IMR-90 (cell line): ENCODE results near the gene UNC93B1. TPM values are rescaled to one million over a fixed set of nuclear protein-coding genes. Genes with fewer than 3 reads are reported as not detected.
A peak's percentile ranks its signal among the peaks of the same experiment; 100 is the strongest.

ENCODE experiments used
- ATAC-seq: fragments of 200-7000 bp; cut with Tn5 transposase; 2 replicates; pipeline ENCODE4 v1.9.1; 2020; ENCODE audit warnings: low read depth, mild to moderate bottlenecking, moderate library complexity
- BruUV-seq: library from RNA; stranded (reverse); fragments of 400-500 nt; replicated peaks from 2 replicates; lab custom pipeline; 2021; lab: Mats Ljungman, UMichigan
- CTCF ChIA-PET: fragments of 300-600 bp; formaldehyde crosslinking; extraction: SDS; loops from one replicate; lab custom pipeline; 2021; ENCODE audit warnings: antibody characterized with exemption; lab: Yijun Ruan, JAX
- POLR2A ChIA-PET: fragments of 300-600 bp; sonication (Branson Sonifier 250); formaldehyde crosslinking; loops from one replicate; lab custom pipeline; 2022; ENCODE audit warnings: antibody characterized with exemption; ENCODE audit not compliant: unreplicated experiment; lab: Charles Lee
- DNase-seq: peaks from one replicate; pipeline ENCODE4 v3.0.0; 2013
- H2AFZ ChIP-seq: replicated peaks from 2 replicates; pipeline ENCODE3; 2013; ENCODE audit warnings: low read length, mild to moderate bottlenecking; ENCODE audit not compliant: poor library complexity
- H2AK5ac ChIP-seq: 2 replicates; pipeline ENCODE4 v1.6.1; 2013; ENCODE audit warnings: low read depth, low read length, inconsistent platforms
- H2AK9ac ChIP-seq: replicated peaks from 2 replicates; pipeline ENCODE3; 2013; ENCODE audit warnings: mild to moderate bottlenecking, low read depth, low read length, moderate library complexity; ENCODE audit not compliant: poor library complexity
- H2BK120ac ChIP-seq: 2 replicates; pipeline ENCODE4 v1.6.1; 2013; ENCODE audit warnings: low read depth, low read length, inconsistent platforms
- H2BK15ac ChIP-seq: 3 replicates; pipeline ENCODE4 v1.6.1; 2013; ENCODE audit warnings: low read depth, low read length, inconsistent platforms
- H2BK20ac ChIP-seq: 2 replicates; pipeline ENCODE4 v1.6.1; 2013; ENCODE audit warnings: low read depth, mild to moderate bottlenecking, inconsistent platforms, low read length, moderate library complexity
- H2BK5ac ChIP-seq: 2 replicates; pipeline ENCODE4 v1.6.1; 2013; ENCODE audit warnings: mild to moderate bottlenecking, low read depth, low read length, inconsistent platforms; ENCODE audit not compliant: poor library complexity, severe bottlenecking
- H3K14ac ChIP-seq: replicated peaks from 2 replicates; pipeline ENCODE4 v1.6.1; 2013; ENCODE audit warnings: low read depth, low read length, inconsistent platforms
- H3K18ac ChIP-seq: 2 replicates; pipeline ENCODE4 v1.6.1; 2013; ENCODE audit warnings: low read depth, low read length, control low read depth
- H3K23ac ChIP-seq: 2 replicates; pipeline ENCODE4 v1.6.1; 2013; ENCODE audit warnings: low read depth, low read length, inconsistent platforms
- H3K27ac ChIP-seq: 2 replicates; pipeline ENCODE4 v1.5.1; 2013; ENCODE audit warnings: mild to moderate bottlenecking, control low read depth, low read length; ENCODE audit not compliant: insufficient read depth
- H3K27me3 ChIP-seq: 2 replicates; pipeline ENCODE4 v1.6.1; 2013; ENCODE audit warnings: low read length; ENCODE audit not compliant: control insufficient read depth, insufficient read depth
- H3K36me3 ChIP-seq: 2 replicates; pipeline ENCODE4 v1.6.1; 2013; ENCODE audit warnings: low read length, mixed read lengths; ENCODE audit not compliant: control insufficient read depth, insufficient read depth
- H3K4ac ChIP-seq: 2 replicates; pipeline ENCODE4 v1.6.1; 2013; ENCODE audit warnings: low read depth, low read length, inconsistent platforms
- H3K4me1 ChIP-seq: 2 replicates; pipeline ENCODE4 v1.6.1; 2013; ENCODE audit warnings: low read length, mixed read lengths; ENCODE audit not compliant: control insufficient read depth, insufficient read depth
- H3K4me2 ChIP-seq: 2 replicates; pipeline ENCODE4 v1.6.1; 2013; ENCODE audit warnings: low read depth, mild to moderate bottlenecking, control low read depth, low read length, moderate library complexity
- H3K4me3 ChIP-seq: 2 replicates; pipeline ENCODE4 v1.5.1; 2013; ENCODE audit warnings: low read depth, mild to moderate bottlenecking, control low read depth, low read length, moderate library complexity; ENCODE audit not compliant: insufficient read depth
- H3K56ac ChIP-seq: 2 replicates; pipeline ENCODE4 v1.6.1; 2013; ENCODE audit warnings: low read length, inconsistent platforms; ENCODE audit not compliant: insufficient read depth; ENCODE audit errors: extremely low read depth
- H3K79me1 ChIP-seq, 2 experiments: 2 replicates each; pipeline ENCODE4 v1.6.1; 2013; ENCODE audit warnings: low read length in 2 of 2, inconsistent platforms in 1 of 2, low read depth in 1 of 2
- H3K9ac ChIP-seq: 2 replicates; pipeline ENCODE4 v1.6.1; 2013; ENCODE audit warnings: low read depth, low read length, control low read depth
- H3K9me1 ChIP-seq: 2 replicates; pipeline ENCODE4 v1.6.1; 2013; ENCODE audit warnings: low read length, inconsistent platforms; ENCODE audit not compliant: insufficient read depth
- H3K9me3 ChIP-seq: 2 replicates; pipeline ENCODE4 v1.6.1; 2013; ENCODE audit warnings: low read length; ENCODE audit not compliant: control insufficient read depth, insufficient read depth
- H4K20me1 ChIP-seq: 2 replicates; pipeline ENCODE4 v1.6.1; 2013; ENCODE audit warnings: low read length, inconsistent platforms; ENCODE audit not compliant: insufficient read depth
- H4K5ac ChIP-seq: 2 replicates; pipeline ENCODE4 v1.6.1; 2013; ENCODE audit warnings: mild to moderate bottlenecking, low read depth, low read length, control low read depth
- H4K8ac ChIP-seq, 2 experiments: 2 replicates each; pipeline ENCODE4 v1.6.1; 2013; ENCODE audit warnings: low read depth in 2 of 2, low read length in 2 of 2, control low read depth in 1 of 2, inconsistent platforms in 1 of 2
- H4K91ac ChIP-seq: 2 replicates; pipeline ENCODE4 v1.6.1; 2013; ENCODE audit warnings: low read depth, low read length, inconsistent platforms; ENCODE audit not compliant: insufficient read depth
- CHD1 ChIP-seq: IDR thresholded peaks from 2 replicates; pipeline ENCODE4 v1.6.1; 2012; ENCODE audit warnings: low read depth, low read length, improper control_type of control experiment
- FOS ChIP-seq: fragments of 150-350 bp; IDR thresholded peaks from 2 replicates; pipeline ENCODE4 v1.6.1; 2016; ENCODE audit warnings: low read depth, low read length
- MAZ ChIP-seq: IDR thresholded peaks from 2 replicates; pipeline ENCODE4 v1.6.1; 2012; ENCODE audit warnings: low read depth, mild to moderate bottlenecking, low read length, improper control_type of control experiment, moderate library complexity, borderline replicate concordance
- MXI1 ChIP-seq: IDR thresholded peaks from 2 replicates; pipeline ENCODE4 v1.6.1; 2012; ENCODE audit warnings: low read depth, mild to moderate bottlenecking, low read length, moderate library complexity, borderline replicate concordance
- NFE2L2 ChIP-seq: fragments of 150-350 bp; IDR thresholded peaks from 2 replicates; pipeline ENCODE4 v1.6.1; 2016; ENCODE audit warnings: low read depth, mild to moderate bottlenecking, low read length
- POLR2A ChIP-seq: IDR thresholded peaks from 2 replicates; pipeline ENCODE4 v1.6.1; 2012; ENCODE audit warnings: mild to moderate bottlenecking, low read depth, low read length
- RFX5 ChIP-seq: IDR thresholded peaks from 2 replicates; pipeline ENCODE4 v1.8.0; 2012; ENCODE audit warnings: low read depth, mild to moderate bottlenecking, low read length, moderate library complexity
- WGBS, 2 experiments: methylation state at CpG; one replicate each; pipeline versions ENCODE4 v1.1.5 to v1.1.7; 2013; ENCODE audit warnings: missing lambda C conversion rate in 2 of 2; ENCODE audit not compliant: insufficient read length in 1 of 2; ENCODE audit errors: extremely low coverage in 2 of 2; 5-methylcytosine and 5-hydroxymethylcytosine counted together
- dilution Hi-C: fragments of 300-500 bp; cut with HindIII; formaldehyde crosslinking; loops from one replicate; pipeline ENCODE4 v1.14.3; 2018; ENCODE audit warnings: low sequenced_read_pairs; ENCODE audit not compliant: unreplicated experiment
- in situ Hi-C: fragments of 300-500 bp; cut with MboI; formaldehyde crosslinking; loops from 3 replicates; pipeline ENCODE4 v1.14.3; 2019; ENCODE audit warnings: low sequenced_read_pairs, inconsistent platforms, mixed read lengths
- intact Hi-C: fragments of 100-400 bp; cut with micrococcal nuclease; formaldehyde crosslinking; loops from 2 replicates; pipeline ENCODE4 v1.10.0; 2022
- polyA plus RNA-seq, 3 experiments: library from polyadenylated mRNA; depleted of rRNA; stranded (reverse); fragments of >200 nt; gene quantifications; 2 replicates each; pipeline ENCODE4 v1.2.3, GENCODE V29; 2012; ENCODE audit warnings: low replicate concordance in 1 of 3
- total RNA-seq: library from RNA; depleted of rRNA; stranded (reverse); fragments of >200 nt; gene quantifications from 2 replicates; pipeline ENCODE4 v1.2.3, GENCODE V29; 2012
- TF ChIP-seq, protein P1 (sequence below): conservative IDR thresholded peaks from 2 replicates; pipeline ENCODE4 v1.5.1; 2012; ENCODE audit warnings: mild to moderate bottlenecking, low read depth, low read length, improper control_type of control experiment

The UNC93B1 gene
- total and polyA plus RNA-seq, 2 of the 4 experiments (the other 2 are of a cell fraction) = 10.9 to 19.2 TPM

DNA sequence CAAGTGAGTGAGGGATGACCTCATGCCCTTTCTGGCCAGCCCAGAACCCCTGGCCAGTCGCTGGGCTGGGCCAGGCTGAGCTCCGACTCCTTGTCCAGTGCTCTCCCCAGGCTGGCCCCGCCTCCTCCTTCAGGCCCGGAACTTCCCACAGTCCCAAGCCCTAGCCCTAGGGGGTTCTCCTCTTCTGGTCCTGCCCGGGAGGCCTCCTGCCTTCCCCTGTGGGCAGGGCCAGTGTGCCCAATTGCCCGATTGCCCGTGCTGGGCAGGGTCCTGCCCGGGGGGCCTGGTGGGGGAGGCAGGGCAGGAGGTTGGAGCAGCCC lies 39.1 kb upstream of the UNC93B1 start:
- Histone ChIP-seq H3K4ac (peak overlapping the region; percentile 27; the same call in 1 of the 2 replicates), H3K9ac (no peak overlapping the region), H4K91ac (no peak overlapping the region), H3K9me3 (no peaks in the 10 kb centered on the region), H3K27me3 (no peaks in the 10 kb centered on the region), H4K8ac (no peak overlapping the region), H2AK5ac (no peak overlapping the region; the same call in 1 of the 2 replicates), H4K5ac (no peak overlapping the region), H2BK120ac (no peak overlapping the region), H3K14ac (no peak overlapping the region), H3K36me3 (peaks cover 35% of the 10 kb centered on the region), H2AFZ (peak overlapping the region; percentile 27), H4K20me1 (no peaks in the 10 kb centered on the region; the same call in 1 of the 2 replicates), H2AK9ac (peak overlapping the region; percentile 67), H3K23ac (no peak overlapping the region), H3K56ac (no peak overlapping the region), H3K27ac (no peak overlapping the region), H3K18ac (no peak overlapping the region), H2BK20ac (no peak overlapping the region), H3K79me1 (peaks cover 4 to 50% of the 10 kb centered on the region in 2 experiments; a peak in 3 of 4 replicates), H3K4me1 (peaks cover 24% of the 10 kb centered on the region), H2BK15ac (no peak overlapping the region), H3K9me1 (no peaks in the 10 kb centered on the region), H2BK5ac (peak overlapping the region; percentile 53), H3K4me2 (no peak overlapping the region), H3K4me3 (no peak overlapping the region)
- ATAC-seq = no peak
- intact Hi-C loops = no loop called here
- dilution Hi-C loops = no loop called here
- ChIA-PET POLR2A (no interaction called here), CTCF (interaction anchor here (1.4 kb wide), 1 partner anchor 10 kb away, joined by 3 read pairs; no protein-coding TSS in a partner anchor)
- 80% methylated on average over 1 of the region's 8 CpGs; no CpG with 5 or more reads in 1 of the 2 experiments for WGBS, 2 experiments
- TF ChIP-seq MAZ = no peak
- no peak for TF ChIP-seq MXI1
- TF ChIP-seq NFE2L2 = no peak
- no peak for TF ChIP-seq POLR2A
- TF ChIP-seq CHD1 = no peak
- no peak for TF ChIP-seq RFX5
- TF ChIP-seq FOS = no peak
- TF ChIP-seq, protein P1, sequence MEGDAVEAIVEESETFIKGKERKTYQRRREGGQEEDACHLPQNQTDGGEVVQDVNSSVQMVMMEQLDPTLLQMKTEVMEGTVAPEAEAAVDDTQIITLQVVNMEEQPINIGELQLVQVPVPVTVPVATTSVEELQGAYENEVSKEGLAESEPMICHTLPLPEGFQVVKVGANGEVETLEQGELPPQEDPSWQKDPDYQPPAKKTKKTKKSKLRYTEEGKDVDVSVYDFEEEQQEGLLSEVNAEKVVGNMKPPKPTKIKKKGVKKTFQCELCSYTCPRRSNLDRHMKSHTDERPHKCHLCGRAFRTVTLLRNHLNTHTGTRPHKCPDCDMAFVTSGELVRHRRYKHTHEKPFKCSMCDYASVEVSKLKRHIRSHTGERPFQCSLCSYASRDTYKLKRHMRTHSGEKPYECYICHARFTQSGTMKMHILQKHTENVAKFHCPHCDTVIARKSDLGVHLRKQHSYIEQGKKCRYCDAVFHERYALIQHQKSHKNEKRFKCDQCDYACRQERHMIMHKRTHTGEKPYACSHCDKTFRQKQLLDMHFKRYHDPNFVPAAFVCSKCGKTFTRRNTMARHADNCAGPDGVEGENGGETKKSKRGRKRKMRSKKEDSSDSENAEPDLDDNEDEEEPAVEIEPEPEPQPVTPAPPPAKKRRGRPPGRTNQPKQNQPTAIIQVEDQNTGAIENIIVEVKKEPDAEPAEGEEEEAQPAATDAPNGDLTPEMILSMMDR = no peak
- DNase-seq = no peak
- in situ Hi-C loops = no loop called here
- BruUV-seq = no TSS peak
